ENCODE results near the gene MBD6. TPM values are rescaled to one million over a fixed set of nuclear protein-coding genes. Genes with fewer than 3 reads are reported as not detected.

MBD6 gene
- total RNA-seq, 4 donors from 2014 or later = 14.8 to 41.4 (median 16.8) TPM

GRCh38 chr12:57549909-57550640, 27.5 kb downstream of the MBD6 start, which contains the start of gene KIF5A:
KIF5A (plus strand) TSS chr12:57550044; CDS start chr12:57550272, 228 bp downstream.
- TF ChIP-seq CTCF (IDR thresholded peaks at IDR 0.05; ENCODE audit: low read depth) = no peak

GRCh38 chr12:57550641-57551549, 28.3 kb downstream of the MBD6 start:
- TF ChIP-seq CTCF (IDR thresholded peaks at IDR 0.05; ENCODE audit: low read depth) = no peak

GRCh38 chr12:57551637-57552305, 29.1 kb downstream of the MBD6 start:
- TF ChIP-seq CTCF (IDR thresholded peaks at IDR 0.05; ENCODE audit: low read depth) = no peak

- TF ChIP-seq CTCF (IDR thresholded peaks at IDR 0.05; ENCODE audit: low read depth) = no peak
Measured at GRCh38 chr12:57552306-57552651, 29.7 kb downstream of the MBD6 start.

GRCh38 chr12:57552835-57553313, 30.2 kb downstream of the MBD6 start:
- no peak for TF ChIP-seq CTCF (IDR thresholded peaks at IDR 0.05; ENCODE audit: low read depth)

GRCh38 chr12:57553343-57554202, 30.9 kb downstream of the MBD6 start:
- TF ChIP-seq CTCF (IDR thresholded peaks at IDR 0.05; ENCODE audit: low read depth) = no peak
